ENCODE measurements around the gene TBX19. TPM values are rescaled to one million over a fixed set of nuclear protein-coding genes. Genes with fewer than 3 reads are reported as not detected.

TBX19 gene
- total and polyA plus RNA-seq, 10 donors = 1.7 to 4.7 (median 3.3) TPM

DNA sequence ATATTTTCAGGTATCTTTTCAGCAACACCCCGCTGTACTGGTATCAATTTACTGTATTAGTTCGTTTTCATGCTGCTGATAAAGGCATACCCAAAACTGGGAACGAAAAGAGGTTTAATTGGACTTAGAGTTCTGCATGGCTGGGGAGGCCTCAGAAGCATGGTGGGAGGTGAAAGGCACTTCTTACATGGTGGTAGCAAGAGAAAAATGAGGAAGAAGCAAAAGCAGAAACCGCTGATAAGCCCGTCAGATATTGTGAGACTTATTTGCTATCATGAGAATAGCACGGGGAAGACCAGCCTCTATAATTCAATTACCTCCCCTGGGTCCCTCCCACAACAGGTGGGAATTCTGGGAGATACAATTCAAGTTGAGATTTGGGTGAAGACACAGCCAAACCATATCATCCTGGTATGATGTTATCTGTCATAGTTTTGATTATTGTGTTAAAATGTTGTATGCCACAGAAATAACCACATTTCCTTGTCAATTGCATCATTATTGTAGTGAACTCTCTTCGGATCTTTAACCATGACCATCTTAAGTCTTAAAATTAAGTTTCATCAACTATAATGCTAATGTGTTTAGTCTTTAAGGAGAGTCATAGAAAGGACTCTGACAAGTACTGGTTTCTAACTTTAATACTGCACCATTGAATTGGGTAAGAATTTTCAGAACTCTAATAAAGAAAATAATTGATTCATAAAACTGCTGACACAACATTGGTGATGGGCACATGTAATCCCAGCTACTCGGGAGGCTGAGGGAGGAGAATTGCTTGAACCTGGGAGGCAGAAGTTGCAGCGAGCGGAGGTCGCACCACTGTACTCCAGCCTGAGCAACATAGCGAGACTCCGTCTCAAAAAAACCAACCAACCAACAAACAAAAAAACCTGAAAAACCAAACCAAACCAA is 58.2 kb downstream of the TBX19 start:
- Histone ChIP-seq H3K9me3 (no peaks in the 10 kb centered on the region), H3K4me1 (peaks cover 0 to 32% (median 14%) of the 10 kb centered on the region in 6 donors), H3K27me3 (replicated peaks in 1 of 7) (no peaks in the 10 kb centered on the region), H3K36me3 (no peaks in the 10 kb centered on the region), H3K4me3 (no peak overlapping the region), H3K27ac (no peak overlapping the region)
- 86 to 92% (median 87%) methylated on average over 13 of the region's 13 CpGs for WGBS, 5 donors
- intact Hi-C loops (cut with DNase I; ENCODE audit: low total_unique reads) = no loop called here
- TF ChIP-seq, protein P1, sequence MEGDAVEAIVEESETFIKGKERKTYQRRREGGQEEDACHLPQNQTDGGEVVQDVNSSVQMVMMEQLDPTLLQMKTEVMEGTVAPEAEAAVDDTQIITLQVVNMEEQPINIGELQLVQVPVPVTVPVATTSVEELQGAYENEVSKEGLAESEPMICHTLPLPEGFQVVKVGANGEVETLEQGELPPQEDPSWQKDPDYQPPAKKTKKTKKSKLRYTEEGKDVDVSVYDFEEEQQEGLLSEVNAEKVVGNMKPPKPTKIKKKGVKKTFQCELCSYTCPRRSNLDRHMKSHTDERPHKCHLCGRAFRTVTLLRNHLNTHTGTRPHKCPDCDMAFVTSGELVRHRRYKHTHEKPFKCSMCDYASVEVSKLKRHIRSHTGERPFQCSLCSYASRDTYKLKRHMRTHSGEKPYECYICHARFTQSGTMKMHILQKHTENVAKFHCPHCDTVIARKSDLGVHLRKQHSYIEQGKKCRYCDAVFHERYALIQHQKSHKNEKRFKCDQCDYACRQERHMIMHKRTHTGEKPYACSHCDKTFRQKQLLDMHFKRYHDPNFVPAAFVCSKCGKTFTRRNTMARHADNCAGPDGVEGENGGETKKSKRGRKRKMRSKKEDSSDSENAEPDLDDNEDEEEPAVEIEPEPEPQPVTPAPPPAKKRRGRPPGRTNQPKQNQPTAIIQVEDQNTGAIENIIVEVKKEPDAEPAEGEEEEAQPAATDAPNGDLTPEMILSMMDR (IDR thresholded peaks at IDR 0.05 in 8 of 11, conservative IDR thresholded peaks at IDR 0.05 in 3 of 11) = no peak
- DNase-seq = no peak

DNA sequence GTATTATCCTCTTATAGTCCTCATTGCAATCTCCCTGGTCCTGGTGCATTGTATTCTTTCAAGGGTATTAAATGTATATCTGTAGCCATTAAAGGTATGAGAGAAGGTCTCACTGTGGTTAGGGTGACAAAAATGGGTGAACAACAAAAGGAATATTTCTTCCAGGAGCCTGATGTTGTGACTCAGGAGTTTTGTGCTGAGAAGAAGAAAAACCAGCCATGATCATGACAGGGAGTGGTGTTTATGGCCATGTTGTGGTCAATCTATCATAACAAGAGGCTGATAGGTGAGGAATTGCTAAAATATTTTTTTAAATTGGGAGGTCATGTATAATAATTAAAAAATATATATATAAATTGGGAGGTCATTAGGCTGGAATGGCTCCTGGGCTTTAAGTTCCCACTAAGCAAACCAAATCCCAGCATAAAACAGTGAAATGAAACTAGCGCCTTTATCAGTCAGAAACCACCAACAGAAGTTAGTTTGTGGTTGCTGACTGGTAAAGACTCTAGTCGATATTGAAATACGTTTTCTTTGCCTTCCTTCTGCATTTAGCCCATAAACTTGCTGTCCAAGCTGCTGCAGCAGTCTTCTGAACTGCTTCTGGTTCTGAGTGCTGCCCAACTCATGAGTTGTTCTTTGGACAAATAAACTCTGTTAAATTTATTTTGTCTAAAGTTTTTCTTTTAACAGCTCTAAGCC is 60.3 kb downstream of the TBX19 start:
- Histone ChIP-seq H3K27ac (peak overlapping the region in 3 of 8 donors; percentile 12 to 63 (median 37)), H3K4me1 (peaks cover 0 to 34% (median 14%) of the 10 kb centered on the region in 6 donors), H3K36me3 (no peaks in the 10 kb centered on the region), H3K9me3 (no peaks in the 10 kb centered on the region), H3K27me3 (replicated peaks in 1 of 7) (no peaks in the 10 kb centered on the region), H3K4me3 (no peak overlapping the region)
- DNase-seq = no peak
- intact Hi-C loops (cut with DNase I; ENCODE audit: low total_unique reads) = loop anchor here (5.0 to 10.0 kb wide), 2 partner anchors 234 to 1006 kb away; partner anchors contain the start of gene XCL1
- TF ChIP-seq, protein P1 (IDR thresholded peaks at IDR 0.05 in 8 of 11, conservative IDR thresholded peaks at IDR 0.05 in 3 of 11) = no peak
- TF ChIP-seq POLR2A (IDR thresholded peaks at IDR 0.05) (no peak), POLR2AphosphoS5 (IDR thresholded peaks at IDR 0.05) (no peak)
- 31 to 55% (median 45%) methylated on average over 3 of the region's 3 CpGs for WGBS, 5 donors

DNA sequence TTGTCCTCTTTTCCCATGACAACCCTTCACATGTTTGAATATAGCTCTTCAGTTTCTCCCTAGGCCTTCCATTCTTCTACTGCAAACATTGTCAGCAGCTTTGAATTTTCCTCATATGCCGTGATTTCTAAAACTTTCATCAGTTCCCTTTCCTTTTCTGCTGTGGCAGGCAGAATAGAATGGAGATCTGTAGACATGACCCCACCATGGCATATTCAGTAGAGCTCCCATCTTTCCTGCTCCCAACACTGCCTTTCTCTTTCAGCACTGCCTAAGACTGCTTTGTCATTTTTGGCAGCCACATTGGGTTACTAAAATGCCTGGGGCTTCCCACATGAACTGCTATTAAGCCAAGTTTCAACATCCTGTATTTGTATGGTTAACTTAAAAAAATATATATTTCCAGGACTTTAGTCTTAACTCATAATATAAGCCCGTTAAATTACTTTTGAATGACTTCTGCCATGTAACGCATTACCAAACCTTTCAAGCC is 60.9 kb downstream of the TBX19 start:
- no peak for DNase-seq
- WGBS, 5 donors = 65 to 88% (median 80%) methylated on average over 3 of the region's 3 CpGs
- H3K36me3 ChIP-seq = no peaks in the 10 kb centered on the region
- peaks cover 0 to 34% (median 14%) of the 10 kb centered on the region in 6 donors for H3K4me1 ChIP-seq
- no peaks in the 10 kb centered on the region for H3K9me3 ChIP-seq
- no peaks in the 10 kb centered on the region for H3K27me3 ChIP-seq (replicated peaks in 1 of 7)
- no peak for TF ChIP-seq POLR2A (IDR thresholded peaks at IDR 0.05)
- TF ChIP-seq POLR2AphosphoS5 (IDR thresholded peaks at IDR 0.05) = no peak
- TF ChIP-seq, protein P1 (IDR thresholded peaks at IDR 0.05 in 8 of 11, conservative IDR thresholded peaks at IDR 0.05 in 3 of 11) = no peak
- intact Hi-C loops (cut with DNase I; ENCODE audit: low total_unique reads) = loop anchor here (5.0 to 10.0 kb wide), 2 partner anchors 233 to 1006 kb away; partner anchors contain the start of gene XCL1
- peak overlapping the region in 3 of 8 donors; percentile 12 to 63 (median 37) for H3K27ac ChIP-seq
- no peak overlapping the region for H3K4me3 ChIP-seq
